HCT116 (cell line): Measurements from ENCODE around the gene MAL. TPM values are rescaled to one million over a fixed set of nuclear protein-coding genes. Genes with fewer than 3 reads are reported as not detected.

Source experiments
- ATAC-seq: fragments of 200-7000 bp; cut with Tn5 transposase; 2 replicates; pipeline ENCODE4 v1.9.1; 2020; ENCODE audit warnings: mild to moderate bottlenecking, moderate library complexity
- BruUV-seq: library from RNA; stranded (reverse); fragments of 400-500 nt; replicated peaks from 2 replicates; lab custom pipeline; 2021; lab: Mats Ljungman, UMichigan
- CTCF ChIA-PET: fragments of 300-600 bp; sonication (Branson Sonifier 250); formaldehyde crosslinking; loops from one replicate; lab custom pipeline; 2021; ENCODE audit warnings: antibody characterized with exemption; lab: Charles Lee
- POLR2A ChIA-PET: fragments of 300-600, 350-600 bp; sonication (Branson Sonifier 250); formaldehyde crosslinking; loops from one replicate; lab custom pipeline; 2021; ENCODE audit warnings: antibody characterized with exemption; lab: Charles Lee
- RAD21 ChIA-PET, 2 experiments: fragments of 300-600 bp; sonication (Branson Sonifier 250); formaldehyde crosslinking; loops; one replicate each; lab custom pipeline; 2023; ENCODE audit warnings: low total read pairs in 2 of 2; ENCODE audit not compliant: uncharacterized antibody in 2 of 2, unreplicated experiment in 2 of 2, low non-redundant PET in 1 of 2; lab: Charles Lee
- DNase-seq: peaks from one replicate; pipeline ENCODE4 v3.0.0-alpha.2; 2010; ENCODE audit warnings: low read depth, low spot score
- H2AFZ ChIP-seq: fragments of 200-600 bp; shearing (Covaris generic), sonication (generic); 2 replicates; pipeline ENCODE4 v1.6.1; 2017; ENCODE audit warnings: low read depth, mixed run types, mixed read lengths, antibody characterized with exemption, low read length; ENCODE audit not compliant: poor library complexity, severe bottlenecking
- H3K27ac ChIP-seq: 2 replicates; pipeline ENCODE4 v1.5.1; 2012; ENCODE audit warnings: low read depth, low read length
- H3K27me3 ChIP-seq: fragments of 200-600 bp; sonication (generic); 2 replicates; pipeline ENCODE4 v1.6.1; 2016; ENCODE audit warnings: mixed run types, low read length, mixed read lengths; ENCODE audit not compliant: insufficient read depth
- H3K36me3 ChIP-seq, 2 experiments: fragments of 200-500 bp in 1 of 2; fragments of 200-600 bp in 1 of 2; sonication (Bioruptor generic) in 1 of 2; sonication (generic) in 1 of 2; 2 replicates each; pipeline versions ENCODE4 v1.5.1 to v1.6.1; 2014 to 2016; ENCODE audit warnings: low read length in 2 of 2, inconsistent platforms in 1 of 2, mixed read lengths in 1 of 2, mixed run types in 1 of 2; ENCODE audit not compliant: insufficient read depth in 2 of 2, control insufficient read depth in 1 of 2
- H3K4me1 ChIP-seq, 2 experiments: fragments of 200-600 bp in 1 of 2; sonication (generic) in 1 of 2; 2 replicates each; pipeline versions ENCODE4 v1.5.1 to v1.6.1; 2012 to 2017; ENCODE audit warnings: low read length in 2 of 2, inconsistent platforms in 1 of 2, mild to moderate bottlenecking in 1 of 2, mixed read lengths in 1 of 2, mixed run types in 1 of 2, moderate library complexity in 1 of 2; ENCODE audit not compliant: insufficient read depth in 2 of 2, control insufficient read depth in 1 of 2
- H3K4me2 ChIP-seq: fragments of 200-600 bp; sonication (generic); 2 replicates; pipeline ENCODE4 v1.6.1; 2017; ENCODE audit warnings: mixed run types, low read length, mixed read lengths
- H3K4me3 ChIP-seq, 2 experiments: fragments of 200-600 bp in 1 of 2; sonication (generic) in 1 of 2; replicated peaks in 1 of 2; 2 replicates each; pipeline ENCODE4 v1.5.1; 2011 to 2016; ENCODE audit warnings: low read length in 2 of 2, control low read depth in 1 of 2, low read depth in 1 of 2, mild to moderate bottlenecking in 1 of 2, mixed read lengths in 1 of 2, mixed run types in 1 of 2
- H3K79me2 ChIP-seq: fragments of 200-600 bp; sonication (generic); 2 replicates; pipeline ENCODE4 v1.6.1; 2017; ENCODE audit warnings: mild to moderate bottlenecking, mixed run types, low read length, moderate library complexity, mixed read lengths; ENCODE audit not compliant: insufficient read depth
- H3K9ac ChIP-seq: fragments of 200-600 bp; sonication (generic); 2 replicates; pipeline ENCODE4 v1.6.1; 2016; ENCODE audit warnings: low read length, mixed read lengths
- H3K9me2 ChIP-seq: fragments of 200-600 bp; sonication (generic), shearing (Covaris generic); 2 replicates; pipeline ENCODE4 v1.6.1; 2017; ENCODE audit warnings: mixed run types, mild to moderate bottlenecking, moderate library complexity; ENCODE audit not compliant: insufficient read depth
- H3K9me3 ChIP-seq, 2 experiments: fragments of 200-500 bp in 1 of 2; fragments of 200-600 bp in 1 of 2; sonication (Bioruptor generic) in 1 of 2; sonication (generic) in 1 of 2; 2 replicates each; pipeline ENCODE4 v1.6.1; 2014 to 2017; ENCODE audit warnings: low read length in 2 of 2, mixed read lengths in 2 of 2, inconsistent platforms in 1 of 2, low read depth in 1 of 2, mild to moderate bottlenecking in 1 of 2, mixed run types in 1 of 2, moderate library complexity in 1 of 2; ENCODE audit not compliant: control insufficient read depth in 1 of 2, insufficient read depth in 1 of 2
- H4K20me1 ChIP-seq: fragments of 200-600 bp; sonication (generic), shearing (Covaris generic); 2 replicates; pipeline ENCODE4 v1.6.1; 2017; ENCODE audit warnings: mixed run types, mild to moderate bottlenecking, moderate library complexity; ENCODE audit not compliant: insufficient read depth
- EGR1 ChIP-seq: IDR thresholded peaks from 2 replicates; pipeline ENCODE4 v1.6.1; 2012; ENCODE audit warnings: low read depth
- ELF1 ChIP-seq: IDR thresholded peaks from 2 replicates; pipeline ENCODE4 v1.6.1; 2012; ENCODE audit warnings: low read depth, borderline replicate concordance
- EZH2 ChIP-seq: fragments of 200-600 bp; sonication (generic); IDR thresholded peaks from 2 replicates; pipeline ENCODE4 v1.6.1; 2017; ENCODE audit warnings: antibody characterized with exemption, mixed run types
- FOSL1 ChIP-seq: IDR thresholded peaks from 2 replicates; pipeline ENCODE4 v1.6.1; 2012; ENCODE audit warnings: low read depth
- POLR2A ChIP-seq: IDR thresholded peaks from 2 replicates; pipeline ENCODE4 v1.7.0; 2011; ENCODE audit warnings: borderline replicate concordance; ENCODE audit not compliant: insufficient read depth, insufficient read length; ENCODE audit errors: extremely low read depth
- POLR2AphosphoS5 ChIP-seq: IDR thresholded peaks from 2 replicates; pipeline ENCODE4 v1.6.1; 2011; ENCODE audit warnings: mild to moderate bottlenecking, low read depth, low read length, moderate library complexity
- RAD21 ChIP-seq: IDR thresholded peaks from 2 replicates; pipeline ENCODE4 v1.6.1; 2012; ENCODE audit warnings: low read depth, mild to moderate bottlenecking
- SP1 ChIP-seq: IDR thresholded peaks from 2 replicates; pipeline ENCODE4 v1.6.1; 2012; ENCODE audit warnings: low read depth
- SRF ChIP-seq: IDR thresholded peaks from 2 replicates; pipeline ENCODE4 v1.6.1; 2012; ENCODE audit warnings: low read depth
- TCF7L2 ChIP-seq: IDR thresholded peaks from 2 replicates; pipeline ENCODE4 v1.7.0; 2011; ENCODE audit warnings: borderline replicate concordance, inconsistent platforms; ENCODE audit not compliant: insufficient read depth, insufficient read length; ENCODE audit errors: extremely low read depth
- ZBTB33 ChIP-seq: IDR thresholded peaks from 2 replicates; pipeline ENCODE4 v1.6.1; 2011; ENCODE audit warnings: mild to moderate bottlenecking, low read length, moderate library complexity; ENCODE audit not compliant: insufficient replicate concordance; ENCODE audit errors: extremely low read depth
- ZFX ChIP-seq: fragments of 450-650 bp; IDR thresholded peaks from 2 replicates; pipeline ENCODE4 v1.6.1; 2017
- ZNF274 ChIP-seq: fragments of 200-500 bp; sonication (Bioruptor generic); IDR thresholded peaks from 2 replicates; pipeline ENCODE4 v1.6.1; 2014; ENCODE audit warnings: mild to moderate bottlenecking, low read depth, low read length, inconsistent platforms
- intact Hi-C: fragments of 100-400 bp; cut with micrococcal nuclease; formaldehyde crosslinking; loops from 2 replicates; pipeline ENCODE4 v1.10.0; 2022
- total RNA-seq: library from RNA; stranded (reverse); gene quantifications from one replicate; pipeline ENCODE4 v1.2.1, GENCODE V29; 2021; ENCODE audit not compliant: unreplicated experiment

MAL gene
- total RNA-seq, 1 experiment from 2014 or later, result not detected

GRCh38 chr2:95069465-95069864 lies 44.0 kb downstream of the MAL start:
- Histone ChIP-seq H3K4me3 (no peak overlapping the region), H3K4me2 (no peak overlapping the region), H3K27ac (no peak overlapping the region), H3K9me2 (no peaks in the 10 kb centered on the region), H3K27me3 (0 out of 2 replicates have a peak, but pooled peaks cover 6% of the 10 kb centered on the region), H3K9me3 (no peaks in the 10 kb centered on the region), H3K36me3 (no peaks in the 10 kb centered on the region), H4K20me1 (no peaks in the 10 kb centered on the region), H3K9ac (no peak overlapping the region), H3K4me1 (no peaks in the 10 kb centered on the region), H2AFZ (no peak overlapping the region), H3K79me2 (no peaks in the 10 kb centered on the region)
- BruUV-seq, result no TSS peak
- no peak for DNase-seq
- intact Hi-C loops, result no loop called here
- ATAC-seq, result no peak
- TF ChIP-seq EGR1 (no peak), SRF (no peak)
- ChIA-PET CTCF (no interaction called here), POLR2A (no interaction called here), RAD21 (no interaction called here)

- BruUV-seq, result no TSS peak
- POLR2A ChIA-PET, result no interaction called here
- Histone ChIP-seq H3K9me2 (no peaks in the 10 kb centered on the region), H4K20me1 (no peaks in the 10 kb centered on the region), H3K36me3 (no peaks in the 10 kb centered on the region), H3K4me3 (no peak overlapping the region), H3K79me2 (no peaks in the 10 kb centered on the region), H3K27me3 (0 out of 2 replicates have a peak, but pooled peaks cover 6% of the 10 kb centered on the region), H3K4me1 (peaks cover 5 to 8% of the 10 kb centered on the region in 2 experiments; a peak in 3 of 4 replicates), H3K27ac (no peak overlapping the region), H3K9ac (no peak overlapping the region), H2AFZ (no peak overlapping the region), H3K4me2 (no peak overlapping the region), H3K9me3 (no peaks in the 10 kb centered on the region)
- CTCF ChIA-PET, result no interaction called here
- TF ChIP-seq EZH2 (no peak), TCF7L2 (no peak), ZNF274 (no peak), ELF1 (no peak), ZBTB33 (no peak), SP1 (no peak), POLR2A (no peak), RAD21 (no peak), FOSL1 (no peak), POLR2AphosphoS5 (no peak), ZFX (no peak)
- no peak for ATAC-seq
- DNase-seq, result no peak
- RAD21 ChIA-PET, result no interaction called here
- intact Hi-C loops, result no loop called here
These were observed 46.3 kb downstream of the MAL start for GRCh38 chr2:95071856-95072255.
